GM18499 (cell line): Measurements from ENCODE around the gene TTLL3.
"Not testable (repeated sequence)": the region's sequence is repeated elsewhere in the genome, so short reads cannot be mapped to it uniquely, and the experiment has no call there.

ENCODE experiments used
- ATAC-seq: cut with Tn5 transposase; IDR thresholded peaks from one replicate; pipeline ENCODE4 v1.9.1; 2021; ENCODE audit warnings: moderate number of reproducible peaks; ENCODE audit not compliant: insufficient read depth, unreplicated experiment

TTLL3 gene

DNA sequence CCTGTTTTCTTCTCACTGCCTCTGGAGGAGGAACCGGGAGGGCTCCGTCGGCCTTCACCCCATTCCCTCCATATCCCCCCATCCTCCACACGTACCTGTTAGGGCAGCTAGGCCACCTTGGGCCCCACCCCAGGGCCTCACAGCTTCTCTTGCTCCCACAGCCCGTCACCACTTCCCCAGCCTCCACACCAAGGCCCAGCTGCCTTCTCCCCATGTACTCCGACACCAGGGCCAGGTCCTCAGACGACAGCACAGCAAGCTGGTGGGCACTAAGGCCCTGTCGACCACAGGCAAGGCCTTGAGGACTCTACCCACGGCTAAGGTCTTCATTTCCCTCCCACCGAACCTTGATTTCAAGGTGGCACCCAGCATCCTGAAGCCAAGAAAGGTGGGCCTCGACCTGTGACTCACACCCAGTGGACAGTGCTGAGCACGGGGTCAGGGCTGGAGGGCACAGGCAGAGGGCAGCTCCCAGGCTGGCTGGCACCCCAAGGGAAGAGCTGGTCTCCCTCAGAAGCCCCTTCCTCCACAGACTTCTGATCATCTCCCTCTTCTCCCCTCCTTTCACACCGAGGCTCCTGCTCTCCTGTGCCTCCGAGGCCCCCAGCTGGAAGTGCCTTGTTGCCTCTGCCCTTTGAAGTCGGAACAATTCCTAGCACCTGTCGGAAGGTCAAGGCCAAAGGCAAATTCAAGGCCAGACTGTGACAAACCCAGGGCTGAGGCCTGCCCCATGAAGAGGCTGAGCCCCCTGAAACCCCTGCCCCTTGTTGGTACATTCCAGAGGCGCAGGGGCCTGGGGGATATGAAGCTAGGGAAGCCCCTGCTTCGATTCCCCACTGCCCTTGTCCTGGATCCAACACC, 24.7 kb downstream of the TTLL3 start:
- no peak for ATAC-seq

DNA sequence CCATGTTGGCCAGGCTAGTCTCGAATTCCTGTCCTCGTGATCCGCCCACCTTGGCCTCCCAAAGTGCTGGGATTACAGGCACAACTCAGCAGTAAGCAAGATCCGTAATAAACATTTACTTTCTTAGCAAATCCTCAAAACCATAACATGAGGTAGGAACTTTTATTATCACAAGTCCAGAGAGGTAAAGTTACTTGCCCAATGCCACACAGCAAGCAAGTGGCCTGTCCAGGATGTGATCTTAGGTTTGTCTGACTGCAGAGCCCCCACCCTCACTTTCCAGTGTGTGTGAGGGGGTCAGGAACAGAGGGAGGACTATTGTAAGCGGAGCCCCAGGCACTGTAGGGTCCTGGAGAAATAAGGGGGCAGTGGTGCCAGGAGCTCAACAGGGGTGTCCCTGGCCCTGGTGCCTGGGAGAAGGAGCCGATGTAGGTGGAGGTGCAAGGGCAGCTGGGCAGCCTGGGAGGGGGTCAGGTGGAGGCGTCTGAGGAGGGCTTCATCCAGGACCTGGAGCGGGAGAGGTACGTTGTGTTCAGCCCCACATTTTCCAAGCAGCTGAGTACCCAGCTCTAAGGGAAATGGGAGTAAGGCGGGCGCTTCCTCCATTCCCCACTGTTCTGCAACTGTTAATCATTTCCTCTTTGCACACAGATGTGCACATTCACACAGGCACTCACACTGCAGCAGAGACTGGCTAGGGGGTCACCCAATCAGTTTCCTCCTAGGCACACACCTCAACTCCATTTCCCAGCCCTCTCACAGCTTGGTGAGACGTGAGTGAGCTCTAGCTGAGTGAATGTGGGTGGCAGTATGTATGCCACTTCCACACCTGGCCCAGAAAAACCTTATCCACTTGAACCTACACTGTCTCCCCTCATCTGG, 27.9 kb downstream of the TTLL3 start:
- ATAC-seq, result no peak

DNA sequence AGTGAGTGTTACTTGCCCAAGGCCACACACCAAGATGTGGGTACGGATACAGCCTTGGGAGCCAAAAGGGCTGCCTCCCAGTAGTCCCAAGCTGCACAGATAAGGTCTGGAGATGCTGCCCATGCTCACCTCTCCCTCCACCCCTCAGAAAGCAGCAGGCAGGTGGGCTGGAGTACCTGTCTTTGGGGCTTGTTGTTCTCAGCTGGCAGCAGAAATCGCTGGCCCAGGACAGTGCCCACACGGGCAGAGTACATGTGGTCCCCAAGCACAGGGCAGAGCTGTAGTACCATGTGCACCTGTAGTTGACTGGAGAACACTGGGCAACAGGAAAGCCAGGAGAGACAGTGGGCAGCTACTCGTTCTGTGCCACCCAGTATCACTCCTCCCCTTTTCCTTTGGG, 28.8 kb downstream of the TTLL3 start:
- no peak for ATAC-seq

DNA sequence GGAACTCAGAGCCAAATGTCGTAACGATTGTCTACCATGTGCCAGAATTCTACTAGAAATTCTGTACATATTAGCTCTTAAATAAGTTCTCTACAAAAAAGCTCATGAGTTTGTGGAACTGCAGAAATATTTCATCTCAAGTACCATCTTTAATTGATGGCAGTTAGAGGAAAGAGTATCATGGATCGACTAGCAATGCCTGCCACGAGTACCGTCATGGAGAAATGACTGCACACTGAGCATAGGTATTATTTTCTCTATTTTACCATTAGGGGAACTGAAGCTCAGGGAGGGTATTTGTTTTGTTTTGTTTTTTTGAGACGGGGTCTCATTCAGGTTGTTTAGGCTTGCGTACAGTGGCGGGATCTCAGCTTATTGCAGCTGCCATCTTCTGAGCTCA, 31.0 kb downstream of the TTLL3 start:
- ATAC-seq, result no peak

DNA sequence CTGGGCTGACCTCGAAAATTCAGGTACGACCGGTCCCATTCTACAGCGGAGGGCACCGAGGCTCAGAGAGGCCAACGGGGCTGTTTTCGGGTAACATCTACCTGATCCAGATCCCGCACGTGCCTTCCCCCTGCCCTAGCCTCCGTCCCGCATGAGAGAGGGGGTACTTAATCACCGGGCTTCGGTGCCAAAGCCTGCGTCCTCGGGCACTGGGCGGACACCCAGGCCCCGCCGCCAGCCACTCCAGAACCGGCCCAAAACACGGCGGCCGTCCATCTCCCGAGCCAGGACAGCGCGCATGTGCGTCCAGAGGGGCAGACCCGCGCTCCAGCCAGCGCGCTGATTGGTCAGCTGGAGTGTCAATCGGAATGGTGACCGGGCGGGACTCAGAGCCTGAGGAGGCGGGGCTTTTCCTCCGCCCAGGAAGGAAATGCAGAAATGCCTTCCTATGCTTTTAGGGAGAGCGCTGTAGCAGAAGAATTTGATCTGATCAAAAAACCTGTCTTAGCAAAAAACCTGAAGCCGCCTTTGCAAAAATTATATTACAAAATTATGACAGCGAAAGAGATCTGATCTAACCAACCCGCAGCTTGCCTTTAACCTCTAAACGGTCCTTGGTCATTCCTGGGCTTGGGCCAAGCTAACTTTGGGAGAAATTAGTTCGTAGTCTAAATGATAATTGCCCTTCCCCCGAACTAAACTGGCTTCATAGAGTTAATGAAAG, 33.8 kb downstream of the TTLL3 start, which contains the start of gene RPUSD3:
Gene RPUSD3 (minus strand): TSS at position 294 of the 724 bp plus-strand sequence. CDS start 18 bp downstream, at position 276.
- ATAC-seq, result no peak

DNA sequence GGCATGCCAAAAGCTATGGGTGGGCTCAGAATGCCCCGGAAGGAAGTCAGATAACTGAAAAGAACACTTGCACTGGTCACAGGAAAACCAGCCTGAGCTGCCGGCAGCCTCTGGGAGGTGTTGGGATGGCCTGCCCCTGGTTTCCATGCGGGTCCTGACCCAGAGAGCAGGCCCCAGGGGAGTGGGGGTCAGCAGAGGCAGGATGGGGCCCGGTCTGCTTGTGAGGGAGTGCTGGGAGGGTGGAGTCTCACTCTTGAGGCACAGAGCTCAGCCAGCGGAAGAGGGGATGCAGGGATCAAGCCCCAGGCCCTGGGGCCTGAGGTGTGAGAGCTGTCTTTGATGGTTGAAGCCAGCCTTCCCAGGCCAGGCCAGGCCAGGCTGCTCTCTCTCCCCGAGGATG, 36.2 kb downstream of the TTLL3 start:
- ATAC-seq, result no peak

DNA sequence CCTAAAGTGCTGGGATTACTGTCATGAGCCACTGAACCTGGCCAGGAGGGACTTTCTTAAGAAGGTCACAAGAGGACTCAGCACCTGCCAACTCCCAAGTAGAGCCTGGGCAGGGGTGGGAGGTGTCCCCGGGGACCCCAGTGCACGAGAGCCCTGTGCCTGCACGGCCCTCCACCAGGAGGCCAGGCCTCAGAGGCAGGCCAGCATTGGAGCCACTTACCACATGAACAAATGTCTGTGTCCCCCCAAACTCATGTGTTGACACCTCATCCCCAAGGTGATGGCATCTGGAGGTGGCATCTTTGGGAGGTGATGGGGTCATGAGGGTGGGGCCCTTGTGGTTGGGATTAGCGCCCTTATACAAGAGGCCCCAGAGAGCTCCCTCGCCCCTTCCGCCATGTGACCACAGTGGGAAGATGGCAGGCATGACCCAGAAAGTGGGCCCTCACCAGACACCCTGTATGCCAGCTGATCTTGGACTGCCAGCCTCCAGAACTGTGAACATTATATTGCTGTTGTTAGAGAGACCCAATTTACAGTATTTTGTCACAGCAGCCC, 36.9 kb downstream of the TTLL3 start:
- ATAC-seq, result no peak

DNA sequence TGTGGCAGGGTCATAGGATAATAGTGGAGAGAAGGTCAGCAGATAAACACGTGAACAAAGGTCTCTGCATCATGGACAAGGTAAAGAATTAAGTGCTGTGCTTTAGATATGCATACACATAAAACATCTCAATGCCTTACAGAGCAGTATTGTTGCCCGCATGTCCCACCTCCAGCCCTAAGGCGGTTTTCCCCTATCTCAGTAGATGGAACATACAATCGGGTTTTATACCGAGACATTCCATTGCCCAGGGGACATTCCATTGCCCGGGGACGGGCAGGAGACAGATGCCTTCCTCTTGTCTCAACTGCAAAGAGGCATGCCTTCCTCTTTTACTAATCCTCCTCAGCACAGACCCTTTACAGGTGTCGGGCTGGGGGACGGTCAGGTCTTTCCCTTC, 37.8 kb downstream of the TTLL3 start:
- not testable (repeated sequence) for ATAC-seq

DNA sequence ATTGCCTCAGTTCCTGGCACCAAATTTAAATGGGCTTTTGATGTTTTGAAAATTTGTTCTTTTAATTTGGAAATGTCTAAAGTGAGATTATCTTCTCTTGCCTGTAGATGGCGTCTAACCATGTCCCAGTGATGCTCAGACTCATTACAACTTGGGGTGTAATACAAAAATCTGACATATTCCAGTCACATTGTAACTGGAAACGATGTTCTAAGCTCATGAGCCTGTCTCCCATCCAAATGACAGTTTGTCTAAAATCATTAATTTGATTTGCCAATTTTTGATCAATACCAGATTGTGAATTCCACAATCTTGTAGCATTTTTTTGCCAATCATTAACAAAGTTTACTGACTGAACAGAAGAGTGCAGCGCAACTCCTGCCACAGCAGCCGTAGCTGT, 38.8 kb downstream of the TTLL3 start:
- not testable (repeated sequence) for ATAC-seq

DNA sequence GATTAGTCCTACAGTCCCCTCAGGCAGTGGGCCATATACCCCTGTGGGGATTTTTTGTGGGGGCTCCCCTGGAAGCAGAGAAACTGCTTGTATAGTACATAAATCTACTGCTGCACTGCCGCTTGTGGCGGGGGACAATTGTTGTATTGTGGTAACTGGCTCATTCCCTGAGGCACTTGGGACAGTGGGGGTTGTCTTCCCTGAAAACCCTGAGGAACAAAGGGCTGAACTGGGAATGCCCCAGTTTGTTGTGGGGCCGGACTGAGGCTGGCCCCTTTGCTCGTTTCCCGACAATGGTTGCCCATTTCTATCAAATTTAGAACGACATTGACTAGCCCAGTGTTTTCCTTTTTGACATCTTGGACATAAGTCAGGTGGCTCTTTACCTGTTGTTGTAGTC, 41.3 kb downstream of the TTLL3 start:
- ATAC-seq, result not testable (repeated sequence)

DNA sequence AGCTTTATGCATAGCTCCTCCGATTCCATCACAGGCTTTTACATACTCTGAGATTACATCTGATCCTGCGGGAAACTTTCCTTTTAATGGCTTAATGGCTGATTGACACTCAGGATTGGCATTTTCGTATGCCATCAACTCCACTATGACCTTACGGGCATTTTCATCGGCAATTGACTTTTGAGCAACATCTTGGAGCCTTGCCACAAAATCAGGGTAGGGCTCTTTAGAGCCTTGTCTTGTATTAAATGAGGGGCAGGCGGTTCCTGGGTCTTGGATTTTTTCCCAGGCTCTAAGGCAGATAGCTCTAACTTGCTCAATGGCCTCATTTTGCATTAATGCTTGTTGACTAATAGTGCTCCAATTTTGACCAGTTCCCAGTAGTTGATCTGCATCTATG, 41.9 kb downstream of the TTLL3 start:
- ATAC-seq, result not testable (repeated sequence)

DNA sequence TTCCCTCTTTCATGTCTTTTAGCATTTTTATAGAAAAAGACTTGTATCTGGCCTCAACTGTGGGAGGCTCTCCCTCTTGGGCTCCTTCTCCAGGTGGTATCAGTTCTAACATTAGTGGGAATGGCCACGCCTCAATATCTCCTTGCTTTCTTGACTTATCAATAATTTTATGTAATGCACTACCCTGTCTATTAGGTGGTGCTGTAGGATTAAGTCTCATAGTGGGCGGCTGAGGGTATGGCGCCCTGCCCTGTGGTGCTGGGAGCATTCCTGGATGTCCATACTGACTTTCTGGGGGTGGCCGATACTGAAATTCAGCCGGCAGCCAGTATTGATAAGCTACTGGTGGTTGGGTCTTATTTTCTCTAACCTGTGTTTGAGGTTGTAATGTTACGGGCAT, 42.5 kb downstream of the TTLL3 start:
- no peak for ATAC-seq

DNA sequence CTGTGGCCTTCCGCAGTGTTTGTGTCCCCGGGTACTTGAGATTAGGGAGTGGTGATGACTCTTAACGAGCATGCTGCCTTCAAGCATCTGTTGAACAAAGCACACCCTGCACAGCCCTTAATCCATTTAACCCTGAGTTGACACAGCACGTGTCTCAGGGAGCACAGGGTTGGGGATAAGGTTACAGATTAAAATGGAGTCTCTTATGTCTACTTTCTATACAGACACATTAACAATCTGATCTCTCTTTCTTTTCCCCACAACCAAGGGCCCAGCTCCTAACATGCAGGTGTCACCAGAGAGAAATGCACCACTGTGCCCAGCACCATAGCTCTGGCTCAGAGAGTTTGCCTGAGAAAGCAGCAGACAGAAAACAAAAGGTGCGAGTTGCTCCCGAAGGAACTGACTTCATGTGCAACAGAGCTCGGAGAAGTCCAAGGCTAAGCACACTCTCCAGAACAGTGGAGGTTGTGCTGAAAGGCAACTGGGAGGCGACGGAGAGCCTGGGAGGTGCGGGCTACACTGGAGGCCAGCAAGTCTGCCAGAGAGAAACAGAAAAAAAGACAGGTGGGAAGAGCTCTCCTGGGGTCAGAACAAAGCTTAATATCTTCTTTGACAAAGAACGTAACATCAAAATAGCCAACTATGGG, 44.4 kb downstream of the TTLL3 start:
- not testable (repeated sequence) for ATAC-seq

DNA sequence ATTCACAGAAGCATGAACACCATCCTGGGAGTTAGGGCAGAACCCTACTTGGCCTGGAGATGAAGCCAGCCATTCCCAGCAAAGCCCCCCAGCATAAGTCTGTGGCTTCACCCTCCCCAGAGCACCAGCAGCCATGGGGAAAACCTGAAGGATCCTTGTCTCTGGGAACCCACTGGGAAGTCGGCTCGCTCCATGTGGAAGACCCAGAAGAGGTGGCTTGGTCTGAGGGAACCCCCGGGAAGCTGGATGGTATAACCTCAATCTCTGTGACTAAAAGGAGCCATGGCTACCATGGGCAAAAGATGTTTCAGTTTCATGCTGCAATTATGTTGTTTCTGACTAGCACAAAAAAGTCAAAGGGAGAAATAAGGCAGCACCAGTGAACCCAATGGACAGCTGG, 45.5 kb downstream of the TTLL3 start:
- no peak for ATAC-seq

DNA sequence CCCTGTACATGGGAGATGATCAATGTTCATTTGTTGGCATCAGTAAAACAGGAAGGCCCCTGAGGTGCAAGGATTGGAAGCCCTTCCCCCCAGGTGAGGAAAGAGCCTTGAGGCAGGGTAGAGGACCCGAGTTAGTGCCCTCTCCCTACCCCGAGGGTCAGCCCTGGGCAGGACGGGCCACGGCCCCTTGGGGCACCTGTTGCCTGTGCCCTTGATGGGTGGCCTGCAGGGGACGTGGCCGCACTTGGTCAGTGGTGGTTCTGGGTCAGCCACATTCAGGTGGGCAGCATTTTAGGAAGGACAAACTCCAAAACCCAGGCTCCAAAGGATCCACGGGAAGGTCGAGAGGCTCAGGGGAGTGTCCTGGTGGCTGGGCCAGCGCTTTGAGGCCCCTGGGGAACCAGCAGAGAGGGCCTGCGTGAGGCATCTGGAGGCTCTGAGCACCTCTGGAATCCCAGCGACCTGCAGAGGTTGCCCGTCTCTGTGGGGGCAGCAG, 49.5 kb downstream of the TTLL3 start:
- no peak for ATAC-seq

DNA sequence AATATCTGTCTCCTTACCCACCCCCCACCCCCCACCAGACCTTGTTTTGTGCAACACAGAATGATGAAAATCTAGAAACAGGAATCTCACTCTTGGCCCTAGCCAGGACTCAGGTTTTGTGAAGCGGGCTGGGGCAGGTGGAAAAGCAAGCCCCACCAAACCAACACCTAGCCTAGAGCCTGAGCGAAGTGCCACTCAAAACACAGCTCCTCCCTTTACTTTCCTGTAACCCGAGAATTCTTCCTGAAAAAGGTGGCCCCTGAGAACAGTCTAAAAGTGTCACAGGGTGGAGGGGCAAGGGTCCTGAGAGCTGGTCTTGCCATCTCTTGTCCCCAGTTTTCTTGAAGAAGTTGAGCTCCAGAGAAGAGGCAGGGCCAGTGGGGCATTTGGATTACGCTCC, 51.1 kb downstream of the TTLL3 start:
- ATAC-seq, result no peak

DNA sequence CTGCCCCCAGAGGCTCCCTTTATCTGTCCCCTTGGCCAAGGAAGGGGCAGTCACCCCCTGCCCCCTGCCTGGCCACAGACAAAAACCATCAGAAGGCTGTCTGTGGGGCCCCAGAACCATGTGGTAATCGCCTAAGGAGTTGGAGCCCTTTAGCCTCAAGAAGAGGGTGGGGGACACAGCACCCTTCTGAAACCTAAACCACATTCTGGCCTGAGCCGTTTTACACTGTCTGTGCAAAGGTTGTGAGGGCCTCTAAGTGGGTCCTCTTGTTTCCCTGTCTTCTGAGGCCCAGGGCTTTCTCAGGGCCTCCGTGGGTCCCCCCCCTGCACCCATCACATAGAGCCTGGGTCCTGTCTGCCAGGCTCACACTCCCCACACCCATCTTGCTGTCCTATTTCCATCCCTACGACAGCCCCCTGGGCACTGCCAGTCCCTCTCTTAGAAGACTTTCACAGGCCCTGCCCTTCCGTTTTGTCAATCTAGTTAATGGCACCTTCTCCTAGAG, 51.6 kb downstream of the TTLL3 start:
- no peak for ATAC-seq

DNA sequence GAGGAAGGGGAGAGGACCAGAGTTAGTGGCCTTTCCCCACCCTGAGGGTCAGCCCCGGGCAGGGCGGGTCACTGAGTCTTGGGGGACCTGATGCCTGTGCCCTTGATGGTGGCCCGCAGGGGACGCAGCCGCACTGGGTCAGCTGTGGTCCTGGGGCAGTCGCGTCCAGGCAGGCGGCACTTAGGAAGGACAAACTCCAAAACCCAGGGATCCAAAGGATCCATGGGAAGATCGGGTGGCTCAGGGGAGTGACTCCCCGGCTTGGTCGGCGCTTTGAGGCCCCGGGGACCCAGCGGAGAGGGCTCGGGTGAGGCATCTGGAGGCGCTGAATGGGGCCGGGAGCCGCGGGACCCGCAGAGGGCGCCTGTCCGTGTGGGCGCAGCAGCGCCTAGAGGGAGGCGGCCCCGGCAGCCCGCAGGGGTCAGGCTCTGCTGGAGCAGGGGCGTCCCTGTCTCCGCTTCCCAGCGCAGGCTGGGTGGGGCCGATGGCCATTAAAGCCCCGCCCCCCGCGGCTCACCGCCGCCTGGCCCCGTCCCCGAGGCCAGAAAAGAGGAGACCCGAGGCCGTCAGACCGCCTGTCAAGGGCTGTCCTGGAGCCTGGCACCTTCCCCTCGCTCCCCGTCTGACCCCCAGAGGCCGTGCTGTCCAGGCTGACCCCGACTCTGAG, 52.5 kb downstream of the TTLL3 start:
- ATAC-seq, result no peak
